Endothelial cell (in vitro differentiated cells): ENCODE data around the gene AWAT2. TPM values are rescaled to one million over a fixed set of nuclear protein-coding genes. Genes with fewer than 3 reads are reported as not detected.

Experiments used
- DNase-seq: peaks from one replicate; pipeline ENCODE4 v3.0.0; 2021; ENCODE audit warnings: low spot score
- H3K27ac Mint-ChIP-seq: one replicate; pipeline ENCODE4 v1.8.0; 2021; ENCODE audit warnings: mixed read lengths, inconsistent platforms; ENCODE audit not compliant: unreplicated experiment
- H3K27me3 Mint-ChIP-seq: one replicate; pipeline ENCODE4 v1.8.0; 2021; ENCODE audit warnings: mild to moderate bottlenecking, moderate library complexity, mixed read lengths, inconsistent platforms; ENCODE audit not compliant: unreplicated experiment
- H3K36me3 Mint-ChIP-seq: one replicate; pipeline ENCODE4 v1.8.0; 2021; ENCODE audit warnings: mild to moderate bottlenecking, low read depth, mixed read lengths, inconsistent platforms; ENCODE audit not compliant: unreplicated experiment
- H3K4me1 Mint-ChIP-seq: one replicate; pipeline ENCODE4 v1.8.0; 2021; ENCODE audit warnings: mild to moderate bottlenecking, mixed read lengths, inconsistent platforms; ENCODE audit not compliant: unreplicated experiment
- H3K4me3 Mint-ChIP-seq: one replicate; pipeline ENCODE4 v1.8.0; 2021; ENCODE audit warnings: mild to moderate bottlenecking, mixed read lengths, inconsistent platforms; ENCODE audit not compliant: unreplicated experiment
- H3K9me3 Mint-ChIP-seq: one replicate; pipeline ENCODE4 v1.8.0; 2021; ENCODE audit warnings: mixed read lengths, inconsistent platforms; ENCODE audit not compliant: unreplicated experiment
- total RNA-seq: library from RNA; stranded (reverse); fragmentation: NEBNext Ultra II Directional; extraction: Animal tissue kit (Norgen Biotek cat#: 25700); gene quantifications from one replicate; pipeline ENCODE4 v1.2.1, GENCODE V29; 2021; ENCODE audit not compliant: unreplicated experiment
- TF ChIP-seq, protein P1 (sequence below): fragments of 200-600 bp; sonication (generic); IDR thresholded peaks from one replicate; pipeline ENCODE4 v1.5.0; 2021; ENCODE audit warnings: antibody characterized with exemption; ENCODE audit not compliant: unreplicated experiment

The AWAT2 gene
- total RNA-seq, 1 donor from 2014 or later, result not detected

DNA sequence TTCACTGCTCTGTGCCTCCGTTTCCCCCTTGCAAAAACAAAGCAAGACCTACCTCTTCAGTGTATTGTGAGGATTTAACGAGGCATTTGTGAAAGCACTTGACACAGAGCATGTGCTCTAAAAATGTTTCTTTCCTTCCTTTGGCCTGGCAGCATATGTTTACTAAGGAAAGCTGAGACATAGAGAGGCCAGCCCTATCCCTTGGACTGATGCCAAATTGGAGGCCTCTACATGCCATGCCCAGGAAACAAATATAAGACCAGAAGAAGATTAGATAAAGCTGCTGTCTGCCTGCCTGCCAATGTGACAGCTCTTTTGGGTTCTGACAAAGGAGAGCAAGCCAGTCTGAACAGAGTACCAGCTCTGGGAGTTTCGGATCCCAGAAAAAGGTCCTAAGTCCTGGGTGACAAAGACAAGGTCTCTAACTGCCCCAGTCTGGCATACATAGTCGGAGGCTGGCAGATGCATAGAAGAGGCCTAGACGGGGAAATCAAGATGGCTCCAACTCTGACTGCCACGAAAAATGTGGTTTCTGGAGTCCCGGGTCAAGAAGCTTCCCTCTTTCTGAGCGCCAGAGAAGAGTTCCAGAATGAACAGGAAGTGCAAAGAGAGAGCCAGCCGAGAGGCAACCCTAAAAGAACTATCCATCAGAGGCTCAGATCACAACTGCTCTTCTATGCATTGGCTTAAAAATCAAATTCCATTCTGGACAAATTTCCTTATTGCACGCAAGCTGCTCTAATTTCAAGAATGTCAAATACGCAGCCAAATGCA lies 38.3 kb upstream of the AWAT2 start:
- Mint-ChIP-seq H3K4me1 (peaks cover 6% of the 10 kb centered on the region), H3K27me3 (no peaks in the 10 kb centered on the region), H3K4me3 (no peak overlapping the region), H3K36me3 (no peaks in the 10 kb centered on the region), H3K27ac (no peak overlapping the region), H3K9me3 (no peaks in the 10 kb centered on the region)
- TF ChIP-seq, protein P1, sequence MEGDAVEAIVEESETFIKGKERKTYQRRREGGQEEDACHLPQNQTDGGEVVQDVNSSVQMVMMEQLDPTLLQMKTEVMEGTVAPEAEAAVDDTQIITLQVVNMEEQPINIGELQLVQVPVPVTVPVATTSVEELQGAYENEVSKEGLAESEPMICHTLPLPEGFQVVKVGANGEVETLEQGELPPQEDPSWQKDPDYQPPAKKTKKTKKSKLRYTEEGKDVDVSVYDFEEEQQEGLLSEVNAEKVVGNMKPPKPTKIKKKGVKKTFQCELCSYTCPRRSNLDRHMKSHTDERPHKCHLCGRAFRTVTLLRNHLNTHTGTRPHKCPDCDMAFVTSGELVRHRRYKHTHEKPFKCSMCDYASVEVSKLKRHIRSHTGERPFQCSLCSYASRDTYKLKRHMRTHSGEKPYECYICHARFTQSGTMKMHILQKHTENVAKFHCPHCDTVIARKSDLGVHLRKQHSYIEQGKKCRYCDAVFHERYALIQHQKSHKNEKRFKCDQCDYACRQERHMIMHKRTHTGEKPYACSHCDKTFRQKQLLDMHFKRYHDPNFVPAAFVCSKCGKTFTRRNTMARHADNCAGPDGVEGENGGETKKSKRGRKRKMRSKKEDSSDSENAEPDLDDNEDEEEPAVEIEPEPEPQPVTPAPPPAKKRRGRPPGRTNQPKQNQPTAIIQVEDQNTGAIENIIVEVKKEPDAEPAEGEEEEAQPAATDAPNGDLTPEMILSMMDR, result no peak
- DNase-seq, result no peak

DNA sequence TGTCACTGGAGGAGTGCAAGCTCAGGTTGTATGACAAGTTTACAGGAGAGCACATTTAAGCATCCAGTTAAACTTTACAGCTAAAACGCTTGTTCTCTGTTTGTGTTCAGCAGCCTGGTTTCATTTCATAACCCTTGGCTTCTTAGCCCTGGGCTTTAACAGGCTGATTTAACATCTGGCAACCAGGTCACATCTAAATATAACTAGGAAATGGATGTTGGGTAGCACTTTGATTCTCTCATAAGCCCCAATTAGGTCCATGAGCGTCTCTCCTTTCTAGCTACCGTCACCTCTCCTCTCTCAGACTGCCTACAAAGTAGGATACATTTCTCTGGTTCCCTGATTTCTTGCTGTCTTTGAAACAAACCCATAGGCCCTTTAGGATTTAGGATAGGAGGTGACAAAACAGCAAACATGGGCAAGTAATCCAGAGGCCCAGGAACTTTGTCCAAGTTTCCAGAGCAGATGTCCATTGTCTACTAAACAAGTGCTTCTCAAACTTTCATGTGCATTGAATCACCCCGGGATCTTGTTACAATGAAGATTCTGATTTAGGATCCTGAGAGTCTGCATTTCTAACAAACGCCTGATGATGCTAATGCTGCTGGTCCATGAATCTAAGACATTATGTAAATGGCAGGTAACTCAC lies 35.0 kb upstream of the AWAT2 start:
- Mint-ChIP-seq H3K4me3 (no peak overlapping the region), H3K27ac (no peak overlapping the region), H3K36me3 (no peaks in the 10 kb centered on the region), H3K27me3 (no peaks in the 10 kb centered on the region), H3K9me3 (no peaks in the 10 kb centered on the region), H3K4me1 (peaks cover 3% of the 10 kb centered on the region)
- TF ChIP-seq, protein P1, result no peak
- no peak for DNase-seq

GRCh38 chrX:70082723-70083122 lies 33.0 kb upstream of the AWAT2 start:
- Mint-ChIP-seq H3K4me3 (no peak overlapping the region), H3K36me3 (no peaks in the 10 kb centered on the region), H3K4me1 (no peaks in the 10 kb centered on the region), H3K9me3 (no peaks in the 10 kb centered on the region), H3K27me3 (no peaks in the 10 kb centered on the region), H3K27ac (no peak overlapping the region)
- no peak for DNase-seq
- TF ChIP-seq, protein P1, result no peak

- no peaks in the 10 kb centered on the region for H3K4me1 Mint-ChIP-seq
- no peak overlapping the region for H3K4me3 Mint-ChIP-seq
- H3K27me3 Mint-ChIP-seq, result no peaks in the 10 kb centered on the region
- TF ChIP-seq, protein P1, result no peak
- no peak overlapping the region for H3K27ac Mint-ChIP-seq
- DNase-seq, result no peak
- no peaks in the 10 kb centered on the region for H3K36me3 Mint-ChIP-seq
- H3K9me3 Mint-ChIP-seq, result no peaks in the 10 kb centered on the region
Measured at GRCh38 chrX:70079870-70080269, 30.1 kb upstream of the AWAT2 start.

DNA sequence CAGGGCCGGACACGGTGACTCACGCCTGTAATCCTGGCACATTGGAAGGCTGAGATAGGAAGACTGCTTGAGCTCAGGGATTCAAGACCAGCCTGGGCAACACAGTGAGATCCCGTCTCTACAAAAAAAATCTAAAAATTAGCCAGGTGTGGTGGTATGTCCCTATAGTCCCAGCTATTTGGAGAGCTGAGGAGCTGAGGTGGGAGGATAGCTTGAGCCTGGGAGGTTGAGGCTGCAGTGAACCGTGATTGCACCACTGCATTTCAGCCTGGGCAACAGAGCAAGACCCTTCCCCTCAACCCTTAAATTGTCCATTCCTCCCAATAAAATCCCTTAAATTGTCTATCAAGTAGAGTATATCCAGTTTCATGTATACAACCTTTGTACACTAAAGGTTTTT lies 29.6 kb upstream of the AWAT2 start:
- no peaks in the 10 kb centered on the region for H3K9me3 Mint-ChIP-seq
- H3K36me3 Mint-ChIP-seq, result no peaks in the 10 kb centered on the region
- no peak overlapping the region for H3K27ac Mint-ChIP-seq
- DNase-seq, result no peak
- H3K27me3 Mint-ChIP-seq, result no peaks in the 10 kb centered on the region
- H3K4me1 Mint-ChIP-seq, result no peaks in the 10 kb centered on the region
- TF ChIP-seq, protein P1, result no peak
- H3K4me3 Mint-ChIP-seq, result no peak overlapping the region
